IPS DF 4.7 (cell line): ENCODE results near the gene TPGS2.
A peak's percentile ranks its signal among the peaks of the same experiment; 100 is the strongest.
"Not testable (repeated sequence)": the region's sequence is repeated elsewhere in the genome, so short reads cannot be mapped to it uniquely, and the experiment has no call there.

Experiments
- DNase-seq: peaks from one replicate; pipeline ENCODE4 v3.0.0-alpha.2; 2013; ENCODE audit warnings: low spot score; ENCODE audit errors: extremely low read depth

TPGS2 gene, protein sequence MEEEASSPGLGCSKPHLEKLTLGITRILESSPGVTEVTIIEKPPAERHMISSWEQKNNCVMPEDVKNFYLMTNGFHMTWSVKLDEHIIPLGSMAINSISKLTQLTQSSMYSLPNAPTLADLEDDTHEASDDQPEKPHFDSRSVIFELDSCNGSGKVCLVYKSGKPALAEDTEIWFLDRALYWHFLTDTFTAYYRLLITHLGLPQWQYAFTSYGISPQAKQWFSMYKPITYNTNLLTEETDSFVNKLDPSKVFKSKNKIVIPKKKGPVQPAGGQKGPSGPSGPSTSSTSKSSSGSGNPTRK

DNA sequence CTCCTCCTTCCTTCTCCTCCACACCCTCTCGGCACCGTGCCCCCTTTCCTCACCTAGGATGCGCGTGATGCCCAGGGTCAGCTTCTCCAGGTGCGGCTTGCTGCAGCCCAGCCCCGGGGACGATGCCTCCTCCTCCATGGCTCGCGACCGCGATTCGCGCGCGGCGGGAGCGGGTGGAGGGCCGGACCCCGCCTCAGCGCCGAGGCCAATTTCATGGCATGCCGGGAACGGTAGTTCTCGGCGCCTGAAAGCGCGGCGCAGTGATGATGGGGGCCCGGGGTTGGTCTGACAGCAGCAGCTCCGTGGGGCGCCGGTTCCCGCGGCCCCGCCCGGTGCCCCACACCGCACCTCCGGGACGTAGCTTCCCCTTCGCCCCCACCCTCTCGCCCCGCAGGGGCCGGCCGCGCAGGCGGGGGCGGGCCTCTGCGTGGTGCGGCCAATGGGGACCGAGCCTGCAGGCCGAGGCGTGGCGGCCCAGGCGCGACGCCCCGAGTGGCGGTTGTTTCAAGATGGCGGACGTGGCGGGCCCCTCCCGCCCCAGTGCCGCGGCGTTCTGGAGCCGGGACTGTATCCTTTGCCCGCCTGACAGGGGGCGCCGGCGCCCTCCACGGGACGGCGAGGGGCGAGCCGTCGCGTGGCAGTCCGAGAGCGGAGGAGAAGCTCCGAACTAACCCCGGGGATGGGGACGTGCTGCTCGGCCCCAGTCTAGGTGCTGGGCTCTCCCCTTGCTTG is at the start of gene TPGS2, which contains the start of gene KIAA1328:
Gene TPGS2 (minus strand): TSS at position 373 of the 732 bp plus-strand sequence. CDS start 235 bp downstream, at position 138.
Gene KIAA1328 (plus strand): TSS at position 498 of the 732 bp plus-strand sequence. CDS start 12 bp downstream, at position 510.
- DNase-seq = no peak

DNA sequence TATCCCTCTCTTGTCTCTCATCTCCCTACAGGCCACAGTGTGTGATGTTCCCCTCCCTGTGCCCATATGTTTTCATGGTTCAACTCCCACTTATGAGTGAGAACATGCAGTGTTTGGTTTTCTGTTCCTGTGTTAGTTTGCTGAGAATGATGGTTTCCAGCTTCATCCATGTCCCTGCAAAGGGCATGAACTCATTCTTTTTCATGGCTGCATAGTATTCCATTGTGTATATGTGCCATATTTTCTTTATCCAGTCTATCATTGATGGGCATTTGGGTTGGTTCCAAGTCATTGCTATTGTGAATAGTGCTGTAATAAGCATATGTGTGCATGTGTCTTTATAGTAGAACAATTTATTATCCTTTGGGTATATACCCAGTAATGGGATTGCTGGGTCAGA is 45.0 kb upstream of the TPGS2 start:
- DNase-seq = not testable (repeated sequence)

DNA sequence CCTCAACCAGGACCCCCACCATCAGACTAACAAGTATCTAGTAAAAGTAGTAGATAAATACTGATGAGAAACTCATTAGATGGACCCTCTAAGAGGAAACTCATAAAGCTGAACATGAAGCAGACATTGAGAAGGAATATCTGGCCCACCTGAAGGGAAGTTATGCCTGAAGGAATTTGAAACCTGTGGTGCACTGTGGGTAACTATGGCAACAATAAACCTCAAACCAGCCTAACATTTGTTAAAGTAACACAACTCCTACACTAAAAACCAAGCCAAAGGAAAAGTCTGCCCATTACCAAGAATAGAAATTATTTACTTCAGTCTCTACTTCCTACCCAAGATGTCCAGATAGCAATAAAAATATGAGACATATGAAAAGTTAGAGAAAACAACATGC is 43.5 kb upstream of the TPGS2 start:
- peak; percentile 7 for DNase-seq

DNA sequence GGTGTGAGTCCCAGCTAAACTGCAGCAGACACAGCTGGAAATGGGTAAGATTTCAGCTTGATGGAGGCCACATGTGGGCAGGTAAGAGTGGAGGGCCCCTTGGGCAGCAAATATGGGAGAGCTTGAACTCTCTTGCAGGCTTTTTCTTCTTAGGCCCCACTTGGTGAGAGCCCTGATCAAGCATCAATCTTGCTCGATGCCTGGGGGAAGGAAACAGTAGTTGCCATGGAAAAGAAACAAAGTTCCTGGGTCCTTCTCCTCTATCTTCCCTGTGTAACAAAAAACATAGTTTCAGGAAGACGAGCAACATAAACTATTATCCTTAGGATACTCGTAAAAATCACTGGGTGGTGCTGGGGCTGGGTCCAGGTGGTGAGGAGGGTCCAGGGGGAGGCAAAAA is 43.0 kb upstream of the TPGS2 start:
- no peak for DNase-seq

DNA sequence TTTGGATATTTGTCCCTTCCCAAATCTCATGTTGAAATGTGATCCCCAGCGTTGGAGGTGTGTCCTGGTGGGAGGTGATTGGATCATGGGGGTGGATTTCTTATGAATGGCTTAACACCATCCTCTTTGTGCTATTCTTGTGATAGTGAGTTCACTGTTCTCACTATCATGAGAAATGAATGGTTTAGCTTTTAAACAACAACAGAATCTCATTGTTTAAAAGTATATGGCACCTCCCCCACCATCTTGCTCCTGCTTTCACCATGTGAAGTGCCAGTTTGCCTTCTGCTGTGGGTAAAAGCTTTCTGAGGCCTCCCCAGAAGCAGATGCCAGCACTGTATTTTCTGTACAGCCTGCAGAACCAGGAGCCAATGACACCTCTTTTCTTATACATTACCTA is 38.3 kb upstream of the TPGS2 start:
- DNase-seq = no peak

DNA sequence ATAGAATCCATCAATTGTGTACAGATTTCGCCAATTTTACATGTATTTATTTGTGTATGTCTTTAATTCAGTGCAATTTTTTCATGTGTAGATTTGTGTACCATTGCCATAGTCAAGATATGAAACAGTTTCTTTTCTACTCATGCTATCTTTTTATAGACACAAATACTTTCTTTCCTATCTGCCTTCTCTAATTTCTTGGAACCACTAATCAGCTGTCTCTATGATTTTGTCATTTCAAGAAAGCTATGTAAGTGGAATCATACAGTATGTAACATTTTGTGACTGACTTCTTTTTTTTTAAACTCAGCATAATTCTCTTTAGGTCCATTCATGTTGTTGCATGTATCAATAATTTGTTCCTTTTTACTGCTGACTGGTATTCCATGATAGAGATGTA is 33.4 kb upstream of the TPGS2 start:
- DNase-seq = no peak

DNA sequence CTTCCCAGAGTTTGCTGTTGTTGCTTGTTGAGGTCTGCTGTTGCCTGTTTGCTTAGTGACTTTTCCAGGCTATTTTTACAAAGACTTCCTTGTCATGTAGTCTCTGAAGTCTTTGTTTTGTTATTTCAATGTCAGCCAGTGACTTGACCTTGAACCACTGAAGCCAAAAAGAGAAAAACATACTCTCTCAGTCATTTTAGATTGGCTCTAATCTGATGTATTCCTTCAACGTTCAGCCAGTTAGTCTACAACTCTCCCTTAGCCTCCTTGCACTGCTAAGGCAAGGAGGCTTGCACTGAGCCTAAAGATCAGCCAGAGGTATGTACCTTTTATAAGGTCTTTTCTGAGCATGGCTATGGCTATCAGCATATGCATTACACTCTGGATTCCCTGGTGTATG is 28.0 kb upstream of the TPGS2 start:
- no peak for DNase-seq

GRCh38 chr18:36851202-36851590 is 22.4 kb upstream of the TPGS2 start:
- no peak for DNase-seq

- DNase-seq = no peak
These were observed 21.9 kb upstream of the TPGS2 start for GRCh38 chr18:36850527-36851201.

GRCh38 chr18:36849288-36850006 is 20.6 kb upstream of the TPGS2 start:
- no peak for DNase-seq

DNA sequence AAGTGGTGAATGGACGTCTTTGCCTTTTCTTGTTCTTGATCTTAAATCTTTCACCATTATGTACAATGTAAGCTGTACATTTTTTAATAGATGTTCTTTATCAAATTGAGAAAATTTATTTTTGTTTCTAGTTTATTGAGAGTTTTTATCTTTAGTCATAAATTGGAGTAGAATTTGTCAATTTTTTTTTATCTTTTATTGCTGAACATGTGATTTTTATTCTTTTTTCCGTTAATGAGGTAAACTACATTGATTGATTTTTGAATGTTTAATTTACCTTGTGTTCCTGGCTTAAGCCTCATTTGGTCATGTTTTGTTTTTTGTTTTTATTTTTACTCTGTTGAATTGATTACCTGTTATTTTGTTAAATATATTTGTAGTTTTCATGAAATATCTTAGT is 19.8 kb upstream of the TPGS2 start:
- DNase-seq = no peak

DNA sequence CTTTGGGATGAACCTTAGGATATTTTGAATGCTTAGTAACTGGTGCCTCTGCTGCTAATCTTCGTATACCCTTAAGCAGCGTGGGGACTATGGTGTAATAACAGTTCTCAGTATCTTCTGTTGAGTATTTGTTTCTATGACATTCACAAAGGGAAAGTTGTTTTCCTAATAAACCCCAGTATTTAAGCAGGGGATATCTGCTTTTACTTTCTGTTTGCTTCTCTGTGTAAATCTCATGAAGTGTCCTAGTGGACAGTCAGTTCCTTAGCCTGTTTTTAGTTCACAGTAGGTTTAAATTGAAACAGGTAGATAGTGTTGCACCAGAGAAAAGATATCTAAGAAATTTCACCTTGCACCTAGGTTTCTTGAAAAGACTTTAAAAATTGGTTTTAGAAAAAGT is 15.0 kb upstream of the TPGS2 start:
- no peak for DNase-seq

GRCh38 chr18:36843199-36843598 is 14.4 kb upstream of the TPGS2 start:
- no peak for DNase-seq

GRCh38 chr18:36839835-36840234 is 11.0 kb upstream of the TPGS2 start:
- DNase-seq = no peak

GRCh38 chr18:36835927-36836326 is 7.1 kb upstream of the TPGS2 start:
- no peak for DNase-seq

DNA sequence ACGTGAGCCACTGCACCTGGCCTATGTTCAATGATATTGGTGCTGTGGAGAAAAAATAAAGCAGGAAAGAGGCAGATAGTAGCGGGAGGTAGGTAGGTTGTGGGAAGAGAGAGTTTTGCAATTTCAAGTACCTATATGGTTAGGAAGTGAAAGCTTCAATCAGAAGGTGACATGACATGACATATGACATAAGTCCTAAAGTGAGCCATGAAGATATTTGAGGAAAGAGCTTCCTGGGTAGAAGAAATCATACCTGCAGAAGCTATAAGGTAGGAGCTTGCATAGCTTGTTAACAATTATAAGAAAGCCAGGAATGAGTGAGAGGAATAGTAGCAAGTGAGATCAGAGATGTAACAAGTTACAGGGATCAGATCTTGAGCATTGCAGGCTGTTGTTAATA is 4.3 kb upstream of the TPGS2 start:
- no peak for DNase-seq

- no peak for DNase-seq
These were observed 2.3 kb upstream of the TPGS2 start for GRCh38 chr18:36831139-36831538.

DNA sequence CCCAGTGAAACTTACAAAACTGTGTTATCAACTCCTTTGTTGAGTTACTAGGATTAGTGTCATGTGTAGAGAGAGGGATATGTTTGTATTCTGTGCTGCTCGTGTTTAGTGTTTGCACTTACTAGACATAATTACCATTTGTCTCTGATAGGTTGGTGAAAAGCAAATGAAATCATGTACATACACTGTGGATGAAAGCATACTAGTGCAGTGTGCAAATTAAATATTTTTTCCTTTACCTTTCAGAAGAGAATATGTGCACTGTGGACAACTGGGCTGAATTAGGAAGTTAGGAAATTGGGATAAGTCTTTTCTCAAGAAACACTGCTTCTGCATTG is 1.3 kb upstream of the TPGS2 start:
- no peak for DNase-seq

DNA sequence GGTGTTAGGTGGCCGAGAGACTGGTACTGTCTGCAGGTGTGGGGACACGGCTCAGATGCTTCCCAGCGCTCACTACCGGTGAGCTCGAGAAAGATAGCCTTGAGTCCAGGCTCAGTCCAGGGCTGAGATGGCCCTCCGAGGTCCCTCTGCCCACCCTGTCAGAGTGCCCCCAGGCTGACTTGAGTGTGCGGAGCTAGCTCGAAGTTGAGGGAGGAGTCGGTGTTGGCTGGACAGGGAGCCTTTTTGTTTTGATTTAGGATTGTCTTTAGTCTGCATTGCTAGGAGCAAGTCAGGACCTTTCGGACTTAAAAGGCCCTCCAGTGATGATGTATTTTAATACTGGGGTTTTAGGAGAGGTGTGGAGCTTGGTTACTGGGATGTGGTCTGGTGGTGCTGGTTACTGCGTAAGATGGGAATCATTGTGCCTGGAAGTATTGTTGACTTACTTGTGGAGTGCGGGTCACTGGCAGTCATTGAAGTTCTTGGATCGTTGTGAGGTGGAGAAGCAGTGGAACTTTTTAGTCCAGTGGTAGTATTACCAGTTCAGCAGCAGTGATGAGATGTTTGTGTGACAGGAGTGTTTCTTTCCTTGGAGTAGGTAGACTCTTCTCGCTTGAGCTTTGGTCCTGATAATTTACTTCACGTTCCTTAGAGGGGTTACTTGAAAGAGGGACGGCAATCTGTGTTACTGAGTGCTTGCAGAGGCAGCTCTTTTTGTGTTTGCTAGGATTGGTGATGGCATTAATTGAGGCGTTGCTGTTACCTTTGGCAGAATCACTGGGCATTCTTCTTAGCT is 758 bp upstream of the TPGS2 start:
- no peak for DNase-seq

DNA sequence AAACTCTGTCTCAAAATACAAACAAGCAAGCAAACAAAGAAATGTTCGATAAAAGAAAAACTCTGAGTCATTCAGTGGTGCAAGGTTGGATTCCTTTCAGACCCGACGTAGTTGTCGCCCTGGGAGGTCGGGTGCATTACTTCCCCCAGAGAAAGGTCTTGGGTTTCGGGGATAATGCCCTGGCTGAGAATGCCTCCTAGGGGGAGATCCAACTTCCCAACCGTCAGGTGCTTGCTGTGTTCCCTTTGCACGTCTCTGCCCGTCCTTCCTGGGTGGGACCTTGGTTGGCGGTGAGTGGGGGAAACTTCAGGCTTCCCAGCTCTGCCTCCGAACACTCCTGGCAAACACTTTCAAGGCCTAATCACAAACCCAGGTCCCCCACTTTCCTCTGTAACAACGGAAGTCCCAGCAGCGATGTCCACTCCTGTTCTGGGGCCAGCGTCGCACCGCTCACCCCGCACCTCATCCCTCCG is 609 bp downstream of the TPGS2 start:
- no peak for DNase-seq

DNA sequence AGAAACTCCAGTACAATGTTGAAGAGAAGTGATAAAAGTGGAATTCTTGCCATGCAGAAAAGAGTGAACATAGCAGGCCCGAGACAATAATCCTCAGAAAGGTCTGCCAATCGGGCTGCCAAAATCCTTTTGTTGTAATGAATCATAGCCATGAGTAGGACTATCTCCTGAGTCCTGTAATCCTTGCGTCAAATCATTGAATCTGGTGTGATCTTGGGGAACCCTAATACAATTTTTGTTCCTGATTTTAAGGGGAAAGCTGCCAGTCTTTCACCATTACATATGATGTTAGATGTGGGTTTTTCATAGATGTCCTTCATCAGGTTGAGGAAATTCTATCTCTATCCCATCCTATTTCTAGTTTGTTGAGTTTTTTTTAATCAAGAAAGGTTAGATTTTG is 2.2 kb downstream of the TPGS2 start:
- no peak for DNase-seq
